Measurements from ENCODE around the gene TTBK2.

Gene TTBK2

GRCh38 chr15:42750306-42750705 lies 170.3 kb downstream of the TTBK2 start:
- DNase-seq, result no peak

- DNase-seq, result no peak
Measured at GRCh38 chr15:42749266-42749665, 171.3 kb downstream of the TTBK2 start.

- DNase-seq, result no peak
Measured at GRCh38 chr15:42744195-42744594, 176.4 kb downstream of the TTBK2 start.

- DNase-seq, result no peak
Measured at GRCh38 chr15:42742149-42742548, 178.4 kb downstream of the TTBK2 start.

GRCh38 chr15:42741710-42742109 lies 178.9 kb downstream of the TTBK2 start:
- no peak for DNase-seq

GRCh38 chr15:42737529-42738328 lies 182.8 kb downstream of the TTBK2 start:
- DNase-seq, result no peak

- peak; percentile 45 for DNase-seq
Measured at GRCh38 chr15:42736793-42737528, 183.6 kb downstream of the TTBK2 start, which contains the start of gene CDAN1. CDAN1 (minus strand) TSS chr15:42737128; CDS start chr15:42737102, 26 bp downstream.

GRCh38 chr15:42736178-42736792 lies 184.3 kb downstream of the TTBK2 start:
- DNase-seq, result no peak

- no peak for DNase-seq
Measured at GRCh38 chr15:42735382-42736165, 185.0 kb downstream of the TTBK2 start.

GRCh38 chr15:42734076-42734672 lies 186.4 kb downstream of the TTBK2 start:
- no peak for DNase-seq

- DNase-seq, result no peak
Measured at GRCh38 chr15:42733027-42733426, 187.6 kb downstream of the TTBK2 start.

- no peak for DNase-seq
Measured at GRCh38 chr15:42732095-42732827, 188.3 kb downstream of the TTBK2 start.

- no peak for DNase-seq
Measured at GRCh38 chr15:42731461-42731860, 189.1 kb downstream of the TTBK2 start.

- no peak for DNase-seq
Measured at GRCh38 chr15:42730536-42730935, 190.0 kb downstream of the TTBK2 start.

GRCh38 chr15:42730135-42730534 lies 190.4 kb downstream of the TTBK2 start:
- no peak for DNase-seq

- DNase-seq, result no peak
Measured at GRCh38 chr15:42729409-42729808, 191.2 kb downstream of the TTBK2 start.

- DNase-seq, result no peak
Measured at GRCh38 chr15:42728972-42729371, 191.6 kb downstream of the TTBK2 start.

GRCh38 chr15:42728560-42728959 lies 192.0 kb downstream of the TTBK2 start:
- DNase-seq, result no peak

- no peak for DNase-seq
Measured at GRCh38 chr15:42727750-42728381, 192.7 kb downstream of the TTBK2 start.

- DNase-seq, result no peak
Measured at GRCh38 chr15:42726114-42726513, 194.5 kb downstream of the TTBK2 start.

- DNase-seq, result no peak
Measured at GRCh38 chr15:42725331-42725903, 195.2 kb downstream of the TTBK2 start.

Measured in NCI-H446 treated with DMSO at 0.1 percent for 48 hours (cell line).